Amygdala (tissue), 56 donors: ENCODE data around the gene KRR1.
A peak's percentile ranks its signal among the peaks of the same experiment; 100 is the strongest.

Experiments used
- DNase-seq, 56 donors: peaks; one replicate each; lab custom pipeline; 2025; lab: John Stamatoyannopoulos, UW

The KRR1 gene

GRCh38 chr12:75511116-75512048 is at the start of gene KRR1:
Gene KRR1 (minus strand): TSS chr12:75511609. CDS start chr12:75511597, 12 bp downstream.
- peak; percentile 69 to 98 (median 93) for DNase-seq

GRCh38 chr12:75560167-75560566 is 48.8 kb upstream of the KRR1 start:
- peak in 4 of 56 donors; percentile 2 to 19 (median 12) for DNase-seq

- no peak for DNase-seq
Observed at GRCh38 chr12:75558287-75558686, 46.9 kb upstream of the KRR1 start.

GRCh38 chr12:75556311-75556899 is 45.0 kb upstream of the KRR1 start:
- no peak for DNase-seq

- no peak for DNase-seq
Observed at GRCh38 chr12:75554556-75554880, 43.1 kb upstream of the KRR1 start.

DNA sequence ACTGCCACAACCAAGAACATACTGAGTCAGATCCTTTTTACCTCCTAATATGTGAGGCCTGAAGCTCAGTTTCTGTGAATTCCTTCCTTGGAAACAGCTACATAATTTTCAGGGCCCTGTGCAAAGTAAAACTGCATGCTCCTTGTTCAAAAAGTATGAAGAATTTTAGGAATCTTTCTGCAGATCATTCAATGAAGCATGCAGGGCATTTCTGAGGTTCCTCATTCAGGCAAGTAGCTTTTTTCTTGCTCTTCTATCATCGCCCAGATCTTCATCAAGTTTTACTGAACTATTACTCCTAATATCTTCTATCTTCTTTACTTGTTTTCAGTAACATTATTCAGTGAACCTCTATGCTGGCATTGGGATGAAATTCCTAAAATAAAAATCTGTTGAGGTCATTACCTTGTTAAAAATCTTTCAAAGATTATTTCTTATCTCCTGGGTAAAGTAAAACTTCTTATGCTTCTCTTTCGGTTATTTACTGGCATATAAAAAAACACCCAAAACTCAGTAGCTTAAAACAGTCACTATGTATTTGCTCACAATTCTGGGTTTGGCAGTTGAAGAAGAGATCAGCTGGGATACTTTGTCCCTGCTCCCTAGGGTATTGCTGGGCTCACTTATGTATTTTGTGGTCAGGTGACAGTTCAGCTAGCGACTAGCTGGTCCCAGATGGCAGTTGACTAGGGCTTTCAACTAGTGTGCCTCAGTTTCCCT is 42.6 kb upstream of the KRR1 start:
- no peak for DNase-seq

GRCh38 chr12:75553398-75553797 is 42.0 kb upstream of the KRR1 start:
- no peak for DNase-seq

- DNase-seq, result no peak
Observed at GRCh38 chr12:75551477-75551876, 40.1 kb upstream of the KRR1 start.

DNA sequence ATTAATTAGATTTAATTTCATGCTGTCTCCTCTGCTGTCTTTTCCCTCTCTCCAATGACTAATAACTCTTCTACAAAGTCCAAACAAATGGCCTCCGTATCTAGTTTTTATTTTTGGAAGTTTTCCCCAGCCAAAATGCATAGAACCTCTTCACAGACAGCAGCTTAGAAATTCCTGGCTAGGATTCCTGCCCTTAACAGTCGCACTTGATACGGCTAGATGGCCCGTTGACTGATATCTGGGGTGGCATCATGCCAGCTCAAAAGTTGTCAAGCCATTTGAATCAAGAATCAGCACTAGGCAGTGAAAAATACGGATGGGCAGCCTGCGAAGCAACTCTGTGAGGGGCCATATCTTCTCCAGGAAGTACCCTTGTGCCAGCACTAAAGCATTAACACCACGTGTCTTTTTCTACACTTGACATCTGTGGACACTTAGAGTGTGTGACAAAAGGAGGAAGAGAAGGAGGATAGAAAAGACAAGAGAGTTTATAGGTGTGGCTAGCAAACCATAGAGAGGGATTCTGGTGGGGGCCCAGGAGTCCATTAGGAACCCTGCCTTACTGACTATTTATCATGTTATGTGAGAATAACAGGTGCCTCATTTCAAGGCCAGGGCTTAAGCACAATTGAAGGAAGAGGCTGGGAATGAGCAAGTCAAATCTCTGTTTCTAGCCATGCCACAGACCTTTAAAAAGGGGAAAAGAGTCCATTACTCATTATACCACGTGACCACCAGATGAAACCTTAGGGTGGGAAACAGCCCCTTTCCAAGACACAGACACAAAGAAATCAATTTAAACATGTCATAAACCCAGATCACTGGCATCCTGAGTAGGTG is 39.2 kb upstream of the KRR1 start:
- no peak for DNase-seq

DNA sequence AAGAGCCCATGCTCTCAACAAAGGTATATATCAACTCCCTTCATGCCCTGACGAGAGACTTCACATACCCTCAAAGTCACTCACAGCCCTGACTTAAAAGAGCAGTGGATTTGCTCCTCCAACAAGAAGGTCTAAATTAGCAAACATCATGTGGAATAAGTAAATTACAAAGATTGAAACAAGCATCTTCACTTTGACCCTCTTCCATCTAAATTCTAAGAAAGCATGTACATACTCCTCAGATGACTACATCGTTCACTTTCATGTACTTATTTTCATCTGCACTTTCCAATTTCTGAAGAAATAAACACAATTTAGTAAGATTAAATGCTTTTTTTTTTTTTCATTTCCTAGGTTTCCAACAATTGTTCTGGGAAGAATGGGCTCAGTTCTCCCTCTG is 38.6 kb upstream of the KRR1 start:
- no peak for DNase-seq

- no peak for DNase-seq
Observed at GRCh38 chr12:75548879-75549278, 37.5 kb upstream of the KRR1 start.

GRCh38 chr12:75545636-75546035 is 34.2 kb upstream of the KRR1 start:
- DNase-seq, result no peak

DNA sequence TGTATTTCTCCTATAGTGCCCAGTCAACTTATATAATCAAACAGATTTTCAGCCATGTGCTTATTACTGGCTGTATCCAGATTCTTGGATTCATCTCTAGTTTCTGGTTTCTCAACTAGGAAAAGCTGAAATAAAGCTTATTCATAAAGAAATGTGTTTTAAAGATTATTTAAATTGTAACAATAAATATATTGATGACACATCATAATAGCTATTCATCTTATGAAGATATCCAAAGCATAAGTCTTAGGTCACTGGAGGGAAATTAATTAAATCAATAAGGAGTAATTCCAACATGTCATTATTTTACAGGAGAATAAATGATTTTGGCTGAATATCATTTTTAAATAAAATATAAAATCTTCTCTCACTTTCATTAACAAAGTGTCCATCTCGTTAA is 32.1 kb upstream of the KRR1 start:
- no peak for DNase-seq

- DNase-seq, result no peak
Observed at GRCh38 chr12:75542942-75543341, 31.5 kb upstream of the KRR1 start.

DNA sequence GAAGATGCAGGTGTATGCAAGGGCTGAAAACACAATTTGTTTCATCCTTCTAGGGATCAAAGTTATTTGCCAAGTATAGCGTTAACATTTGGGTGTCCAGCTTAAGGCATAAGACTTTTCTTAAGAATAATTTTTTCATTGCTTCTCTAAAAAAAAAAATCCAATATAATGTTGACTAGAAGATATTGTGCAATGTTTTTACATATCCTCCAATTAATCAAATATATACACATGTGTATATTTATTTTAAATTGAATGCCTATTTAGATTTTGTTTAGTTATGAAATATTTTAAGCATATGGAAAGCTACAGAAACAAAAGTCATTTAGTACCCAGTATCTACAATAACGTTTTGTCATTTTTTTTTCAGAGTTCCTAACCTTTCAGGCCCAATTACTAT is 28.5 kb upstream of the KRR1 start:
- DNase-seq, result no peak

- no peak for DNase-seq
Observed at GRCh38 chr12:75533239-75533638, 21.8 kb upstream of the KRR1 start.

GRCh38 chr12:75529826-75530225 is 18.4 kb upstream of the KRR1 start:
- DNase-seq, result no peak

- DNase-seq, result no peak
Observed at GRCh38 chr12:75529316-75529715, 17.9 kb upstream of the KRR1 start.

DNA sequence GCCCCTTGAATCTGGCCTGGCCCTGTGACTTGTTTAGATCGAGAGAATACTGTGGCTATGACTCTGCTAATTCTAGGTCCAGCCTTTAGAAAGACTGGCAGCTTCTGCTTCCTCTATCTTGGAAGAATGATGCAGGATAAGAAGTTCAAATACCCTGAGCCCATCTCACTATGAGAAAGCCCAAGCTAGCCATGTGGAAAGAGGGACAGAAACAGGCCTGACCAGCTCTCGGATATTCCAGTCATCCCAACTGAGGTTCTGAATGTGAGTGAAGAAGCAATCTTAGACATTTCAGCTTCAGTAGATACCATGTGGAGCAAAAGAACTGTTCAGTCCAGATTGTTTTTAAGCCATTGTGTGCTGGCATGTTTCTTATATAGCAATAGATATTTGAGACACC is 17.3 kb upstream of the KRR1 start:
- DNase-seq, result no peak

DNA sequence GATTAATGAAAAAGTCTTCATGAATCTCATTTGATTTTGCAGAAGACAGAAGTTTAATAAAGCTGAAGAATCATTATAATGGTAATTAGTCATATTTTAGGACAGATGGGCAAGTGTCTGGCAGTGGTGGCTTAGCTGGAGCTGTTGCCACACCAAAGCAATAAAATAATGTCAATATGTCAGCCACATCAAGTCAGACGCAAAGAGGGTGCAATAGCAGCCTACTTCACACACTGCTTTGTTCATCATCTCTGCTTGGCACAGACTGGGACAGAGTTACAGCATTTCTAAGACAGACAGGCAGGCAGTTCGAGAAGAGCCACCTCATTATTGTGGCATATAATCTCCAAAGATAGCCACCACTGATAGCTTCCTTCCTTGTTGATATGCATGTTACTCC is 16.9 kb upstream of the KRR1 start:
- DNase-seq, result peak in 1 of 56 donors; percentile 12
